Purkinje cell (primary cell): ENCODE results near the gene SLC15A5. TPM values are rescaled to one million over a fixed set of nuclear protein-coding genes. Genes with fewer than 3 reads are reported as not detected.

Experiments
- polyA plus RNA-seq: library from polyadenylated mRNA; unstranded; fragments of >200 nt; fragmentation: Nextera tagmentation; gene quantifications from 2 replicates; pipeline ENCODE4 v1.2.1, GENCODE V29; 2014

SLC15A5 gene, protein sequence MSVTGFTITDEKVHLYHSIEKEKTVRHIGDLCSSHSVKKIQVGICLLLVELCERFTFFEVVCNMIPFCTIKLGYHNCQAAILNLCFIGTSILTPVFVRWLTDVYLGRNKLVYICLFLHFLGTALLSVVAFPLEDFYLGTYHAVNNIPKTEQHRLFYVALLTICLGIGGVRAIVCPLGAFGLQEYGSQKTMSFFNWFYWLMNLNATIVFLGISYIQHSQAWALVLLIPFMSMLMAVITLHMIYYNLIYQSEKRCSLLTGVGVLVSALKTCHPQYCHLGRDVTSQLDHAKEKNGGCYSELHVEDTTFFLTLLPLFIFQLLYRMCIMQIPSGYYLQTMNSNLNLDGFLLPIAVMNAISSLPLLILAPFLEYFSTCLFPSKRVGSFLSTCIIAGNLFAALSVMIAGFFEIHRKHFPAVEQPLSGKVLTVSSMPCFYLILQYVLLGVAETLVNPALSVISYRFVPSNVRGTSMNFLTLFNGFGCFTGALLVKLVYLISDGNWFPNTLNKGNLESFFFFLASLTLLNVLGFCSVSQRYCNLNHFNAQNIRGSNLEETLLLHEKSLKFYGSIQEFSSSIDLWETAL
- polyA plus RNA-seq = not detected in 2 replicates

GRCh38 chr12:16277585-16277984, at the start of gene SLC15A5:
SLC15A5 (minus strand) TSS chr12:16277685; CDS start chr12:16277685, 0 bp downstream.

Other genes with a start within 250 kb of the SLC15A5 start
- gene MGST1, start 70.0 kb upstream of the SLC15A5 start, polyA plus RNA-seq = 88.5 and 171 TPM in 2 replicates